Suprapubic skin (tissue), 4 donors: Measurements from ENCODE around the gene ZNF860.
A peak's percentile ranks its signal among the peaks of the same experiment; 100 is the strongest.

Experiments used
- EP300 ChIP-seq: sonication (generic); formaldehyde crosslinking; IDR thresholded peaks from one replicate; pipeline ENCODE4 v1.6.1; 2017; ENCODE audit warnings: antibody characterized with exemption
- POLR2AphosphoS5 ChIP-seq, 3 donors: sonication (generic); formaldehyde crosslinking; IDR thresholded peaks; one replicate each; pipeline ENCODE4 v1.6.1; 2017; ENCODE audit warnings: antibody characterized with exemption in 3 of 3
- TF ChIP-seq, protein P1 (sequence below), 2 donors: fragments of 200-600 bp in 1 of 2; fragments of 450-650 bp in 1 of 2; sonication (generic) in 1 of 2; IDR thresholded peaks; one replicate each; pipeline ENCODE4 v1.5.1; 2016 to 2019; ENCODE audit warnings: antibody characterized with exemption in 2 of 2, mild to moderate bottlenecking in 1 of 2, moderate library complexity in 1 of 2

DNA sequence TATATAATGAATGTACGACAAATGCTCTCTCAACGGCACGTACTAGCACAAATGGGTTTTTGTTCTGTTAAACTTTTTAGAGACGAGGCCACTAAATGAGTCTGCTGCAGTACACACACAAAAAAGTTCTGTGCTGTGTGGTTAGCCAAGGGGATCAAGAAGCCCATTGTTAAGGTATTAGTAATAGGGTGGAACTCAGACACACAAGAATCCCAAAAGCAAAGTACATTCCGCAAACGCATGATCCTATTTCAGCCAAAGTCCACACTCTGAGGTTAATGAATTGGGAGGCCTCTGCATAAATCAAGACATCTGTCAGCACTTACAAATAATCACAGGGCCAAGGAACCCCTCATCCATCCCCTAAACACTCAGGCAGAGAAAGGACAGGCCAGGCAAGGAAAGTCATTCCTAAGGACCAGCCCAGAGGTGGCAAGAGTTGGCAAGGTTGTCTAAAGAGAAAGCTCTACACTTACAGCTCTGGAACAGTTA lies 12.6 kb upstream of the ZNF860 start:
- TF ChIP-seq EP300, result no peak
- peak in 1 of 3 donors; percentile 21 for TF ChIP-seq POLR2AphosphoS5 (IDR thresholded peaks at IDR 0.05)
- TF ChIP-seq, protein P1, sequence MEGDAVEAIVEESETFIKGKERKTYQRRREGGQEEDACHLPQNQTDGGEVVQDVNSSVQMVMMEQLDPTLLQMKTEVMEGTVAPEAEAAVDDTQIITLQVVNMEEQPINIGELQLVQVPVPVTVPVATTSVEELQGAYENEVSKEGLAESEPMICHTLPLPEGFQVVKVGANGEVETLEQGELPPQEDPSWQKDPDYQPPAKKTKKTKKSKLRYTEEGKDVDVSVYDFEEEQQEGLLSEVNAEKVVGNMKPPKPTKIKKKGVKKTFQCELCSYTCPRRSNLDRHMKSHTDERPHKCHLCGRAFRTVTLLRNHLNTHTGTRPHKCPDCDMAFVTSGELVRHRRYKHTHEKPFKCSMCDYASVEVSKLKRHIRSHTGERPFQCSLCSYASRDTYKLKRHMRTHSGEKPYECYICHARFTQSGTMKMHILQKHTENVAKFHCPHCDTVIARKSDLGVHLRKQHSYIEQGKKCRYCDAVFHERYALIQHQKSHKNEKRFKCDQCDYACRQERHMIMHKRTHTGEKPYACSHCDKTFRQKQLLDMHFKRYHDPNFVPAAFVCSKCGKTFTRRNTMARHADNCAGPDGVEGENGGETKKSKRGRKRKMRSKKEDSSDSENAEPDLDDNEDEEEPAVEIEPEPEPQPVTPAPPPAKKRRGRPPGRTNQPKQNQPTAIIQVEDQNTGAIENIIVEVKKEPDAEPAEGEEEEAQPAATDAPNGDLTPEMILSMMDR (IDR thresholded peaks at IDR 0.05), result no peak
